Measurements from ENCODE around the gene MCF2L.

- TF ChIP-seq CTCF (IDR thresholded peaks at IDR 0.05; ENCODE audit: insufficient read depth, low read length): no peak
- TF ChIP-seq REST (IDR thresholded peaks at IDR 0.05; ENCODE audit: insufficient replicate concordance, low read depth): no peak
- TF ChIP-seq POLR2AphosphoS5 (IDR thresholded peaks at IDR 0.05; ENCODE audit: low read depth): no peak
- no peak for TF ChIP-seq GABPA (IDR thresholded peaks at IDR 0.05; ENCODE audit: low read depth)
Observed at GRCh38 chr13:113074401-113074800, 105.4 kb downstream of the MCF2L start.

All from HL-60 (cell line).